ENCODE results near the gene NECTIN3. TPM values are rescaled to one million over a fixed set of nuclear protein-coding genes. Genes with fewer than 3 reads are reported as not detected.

NECTIN3 gene
- total and polyA plus RNA-seq, 7 experiments from 2014 or later: 0.66 to 7.2 (median 3.2) TPM

DNA sequence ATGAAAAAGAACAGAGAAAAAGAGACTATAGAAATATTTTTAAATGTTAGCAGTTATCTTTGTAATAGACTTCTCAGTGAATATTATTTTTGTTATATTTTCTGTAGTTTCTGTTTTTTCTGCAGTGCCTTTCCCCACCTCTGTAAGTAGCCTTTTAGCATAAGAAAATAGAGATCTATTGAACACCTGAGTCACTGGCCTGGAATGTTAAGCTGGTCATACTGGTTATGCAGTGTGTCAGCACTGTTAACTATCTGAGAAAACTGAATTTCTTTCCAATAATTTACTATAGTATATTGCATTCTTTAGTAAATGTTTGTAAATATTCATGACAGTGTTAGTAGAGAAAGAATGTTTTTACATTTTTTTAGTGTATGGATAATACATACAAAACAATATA is 79.8 kb downstream of the NECTIN3 start:
- ChIA-PET CTCF (no interaction called here), POLR2A (no interaction called here)
- Histone ChIP-seq H3K4me1 (ENCODE audit: control insufficient read depth in 2 of 2, insufficient read depth in 2 of 2, low read length in 2 of 2) (no peaks in the 10 kb centered on the region), H3K4me3 (ENCODE audit: low read length) (no peak overlapping the region), H3K27me3 (ENCODE audit: control insufficient read depth in 2 of 2, insufficient read depth in 2 of 2, low read length in 2 of 2) (no peaks in the 10 kb centered on the region), H3K27ac (ENCODE audit: low read depth, low read length) (no peak overlapping the region), H3K36me3 (ENCODE audit: control insufficient read depth in 2 of 3, insufficient read depth in 3 of 3, low read length in 3 of 3) (no peaks in the 10 kb centered on the region), H3K9me3 (ENCODE audit: control insufficient read depth in 2 of 3, low read length in 3 of 3) (no peaks in the 10 kb centered on the region)
- Mint-ChIP-seq H3K27me3 (peaks cover 0 to 3% (median 0%) of the 10 kb centered on the region in 5 donors), H3K9me3 (no peaks in the 10 kb centered on the region), H3K36me3 (peaks cover 0 to 8% (median 0%) of the 10 kb centered on the region in 5 donors), H3K4me3 (no peak overlapping the region), H3K4me1 (no peaks in the 10 kb centered on the region), H3K27ac (no peak overlapping the region)
- ATAC-seq: no peak
- no peak for DNase-seq
- intact Hi-C loops (cut with micrococcal nuclease): no loop called here

GRCh38 chr3:111152496-111152895 is 80.9 kb downstream of the NECTIN3 start:
- Histone ChIP-seq H3K36me3 (ENCODE audit: control insufficient read depth in 2 of 3, insufficient read depth in 3 of 3, low read length in 3 of 3) (no peaks in the 10 kb centered on the region), H3K9me3 (ENCODE audit: control insufficient read depth in 2 of 3, low read length in 3 of 3) (no peaks in the 10 kb centered on the region), H3K27ac (ENCODE audit: low read depth, low read length) (no peak overlapping the region), H3K27me3 (ENCODE audit: control insufficient read depth in 2 of 2, insufficient read depth in 2 of 2, low read length in 2 of 2) (no peaks in the 10 kb centered on the region), H3K4me1 (ENCODE audit: control insufficient read depth in 2 of 2, insufficient read depth in 2 of 2, low read length in 2 of 2) (no peaks in the 10 kb centered on the region), H3K4me3 (ENCODE audit: low read length) (no peak overlapping the region)
- ChIA-PET CTCF (no interaction called here), POLR2A (no interaction called here)
- peaks cover 0 to under 1% (median 0%) of the 10 kb centered on the region in 11 donors for H3K9me3 Mint-ChIP-seq
- intact Hi-C loops (cut with micrococcal nuclease): no loop called here
- H3K36me3 Mint-ChIP-seq: peaks cover 0 to 11% (median 0%) of the 10 kb centered on the region in 5 donors
- DNase-seq (no peak), ATAC-seq (no peak)
- no peak overlapping the region for H3K4me3 Mint-ChIP-seq
- H3K27me3 Mint-ChIP-seq: peaks cover 0 to 3% (median 0%) of the 10 kb centered on the region in 5 donors
- H3K4me1 Mint-ChIP-seq: no peaks in the 10 kb centered on the region
- no peak overlapping the region for H3K27ac Mint-ChIP-seq

DNA sequence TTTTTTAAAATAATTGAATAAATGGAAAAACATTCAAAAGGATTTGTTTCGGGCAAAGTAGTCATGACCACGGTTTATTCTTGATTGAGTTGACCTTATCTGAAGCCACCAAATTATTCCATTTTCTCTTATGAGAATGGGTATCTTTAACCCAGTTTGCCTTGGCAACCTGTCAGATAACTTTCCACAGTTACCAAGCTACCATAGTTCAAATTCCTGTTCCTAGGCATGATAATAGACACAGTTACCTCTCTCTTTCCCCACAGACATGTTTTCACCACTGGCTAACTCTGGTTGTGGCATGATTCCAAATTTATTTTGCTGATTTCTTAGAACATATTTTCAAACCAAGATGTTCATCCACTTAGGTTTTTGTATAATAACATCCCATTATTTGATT is 84.9 kb downstream of the NECTIN3 start:
- peaks cover 0 to 6% (median 0%) of the 10 kb centered on the region in 5 donors for H3K36me3 Mint-ChIP-seq
- H3K4me1 Mint-ChIP-seq: no peaks in the 10 kb centered on the region
- H3K27ac Mint-ChIP-seq: no peak overlapping the region
- no peak overlapping the region for H3K4me3 Mint-ChIP-seq
- Histone ChIP-seq H3K4me3 (ENCODE audit: low read length) (no peak overlapping the region), H3K27me3 (ENCODE audit: control insufficient read depth in 2 of 2, insufficient read depth in 2 of 2, low read length in 2 of 2) (no peaks in the 10 kb centered on the region), H3K4me1 (ENCODE audit: control insufficient read depth in 2 of 2, insufficient read depth in 2 of 2, low read length in 2 of 2) (no peaks in the 10 kb centered on the region), H3K9me3 (ENCODE audit: control insufficient read depth in 2 of 3, low read length in 3 of 3) (no peaks in the 10 kb centered on the region), H3K27ac (ENCODE audit: low read depth, low read length) (no peak overlapping the region), H3K36me3 (ENCODE audit: control insufficient read depth in 2 of 3, insufficient read depth in 3 of 3, low read length in 3 of 3) (no peaks in the 10 kb centered on the region)
- DNase-seq (no peak), ATAC-seq (no peak)
- ChIA-PET CTCF (no interaction called here), POLR2A (no interaction called here)
- no peaks in the 10 kb centered on the region for H3K27me3 Mint-ChIP-seq
- intact Hi-C loops (cut with micrococcal nuclease): no loop called here
- H3K9me3 Mint-ChIP-seq: peaks cover 0 to 5% (median 0%) of the 10 kb centered on the region in 11 donors

DNA sequence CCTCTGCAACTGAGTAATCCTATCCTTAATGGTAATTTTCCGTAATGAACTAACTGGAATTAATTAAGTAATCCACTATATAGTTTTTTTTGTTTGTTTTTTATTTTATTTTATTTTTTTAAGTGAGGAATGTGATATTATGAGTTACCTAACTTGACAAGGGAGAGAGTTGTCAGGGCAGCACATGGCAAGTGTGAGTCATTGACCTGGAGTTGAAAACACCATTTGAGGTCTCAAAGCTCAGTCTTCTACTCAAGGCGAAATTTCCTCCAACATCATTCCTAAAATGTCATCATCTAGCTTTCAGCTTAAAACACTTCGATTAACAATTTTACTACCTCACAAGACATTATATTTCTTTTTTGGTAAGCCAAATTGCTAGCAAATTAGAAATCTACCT is 87.8 kb downstream of the NECTIN3 start:
- ATAC-seq (no peak), DNase-seq (no peak)
- H3K27ac ChIP-seq (ENCODE audit: low read depth, low read length): no peak overlapping the region
- H3K4me1 ChIP-seq (ENCODE audit: control insufficient read depth in 2 of 2, insufficient read depth in 2 of 2, low read length in 2 of 2): no peaks in the 10 kb centered on the region
- H3K36me3 Mint-ChIP-seq: peaks cover 0 to 3% (median 0%) of the 10 kb centered on the region in 5 donors
- H3K9me3 ChIP-seq (ENCODE audit: control insufficient read depth in 2 of 3, low read length in 3 of 3): no peaks in the 10 kb centered on the region
- intact Hi-C loops (cut with micrococcal nuclease): no loop called here
- no peaks in the 10 kb centered on the region for H3K27me3 ChIP-seq (ENCODE audit: control insufficient read depth in 2 of 2, insufficient read depth in 2 of 2, low read length in 2 of 2)
- POLR2A ChIA-PET: no interaction called here
- no peak overlapping the region for H3K4me3 ChIP-seq (ENCODE audit: low read length)
- H3K27me3 Mint-ChIP-seq: no peaks in the 10 kb centered on the region
- CTCF ChIA-PET: no interaction called here
- H3K9me3 Mint-ChIP-seq: peaks cover 0 to 10% (median 0%) of the 10 kb centered on the region in 11 donors
- no peaks in the 10 kb centered on the region for H3K4me1 Mint-ChIP-seq
- H3K36me3 ChIP-seq (ENCODE audit: control insufficient read depth in 2 of 3, insufficient read depth in 3 of 3, low read length in 3 of 3): no peaks in the 10 kb centered on the region
- no peak overlapping the region for H3K4me3 Mint-ChIP-seq
- no peak overlapping the region for H3K27ac Mint-ChIP-seq

DNA sequence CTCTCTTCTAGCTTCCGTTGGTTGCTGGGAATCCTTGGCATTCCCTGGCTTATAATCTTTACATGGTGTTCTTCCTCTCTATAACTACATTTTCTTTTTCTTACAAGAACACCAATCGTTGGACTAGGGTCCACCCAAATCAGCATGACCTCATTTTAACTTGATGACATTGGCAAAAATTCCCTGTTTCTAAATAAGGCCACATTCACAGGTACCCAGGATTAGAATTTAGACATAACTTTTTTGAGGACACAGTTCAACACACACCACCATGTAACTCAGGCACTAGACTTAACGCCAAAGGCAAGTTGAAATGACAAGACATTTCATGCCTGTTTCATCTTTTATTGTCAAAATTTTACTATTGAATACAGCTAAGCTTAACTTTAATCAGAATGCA is 93.0 kb downstream of the NECTIN3 start:
- H3K27me3 ChIP-seq (ENCODE audit: control insufficient read depth in 2 of 2, insufficient read depth in 2 of 2, low read length in 2 of 2): no peaks in the 10 kb centered on the region
- no peak overlapping the region for H3K4me3 ChIP-seq (ENCODE audit: low read length)
- ATAC-seq (no peak), DNase-seq (no peak)
- H3K36me3 ChIP-seq (ENCODE audit: control insufficient read depth in 2 of 3, insufficient read depth in 3 of 3, low read length in 3 of 3): no peaks in the 10 kb centered on the region
- no peaks in the 10 kb centered on the region for H3K4me1 ChIP-seq (ENCODE audit: control insufficient read depth in 2 of 2, insufficient read depth in 2 of 2, low read length in 2 of 2)
- no peaks in the 10 kb centered on the region for H3K27me3 Mint-ChIP-seq
- intact Hi-C loops (cut with micrococcal nuclease): no loop called here
- peaks cover 0 to 5% (median 0%) of the 10 kb centered on the region in 11 donors for H3K9me3 Mint-ChIP-seq
- H3K4me3 Mint-ChIP-seq: no peak overlapping the region
- POLR2A ChIA-PET: no interaction called here
- no peak overlapping the region for H3K27ac Mint-ChIP-seq
- no peak overlapping the region for H3K27ac ChIP-seq (ENCODE audit: low read depth, low read length)
- H3K36me3 Mint-ChIP-seq: no peaks in the 10 kb centered on the region
- H3K9me3 ChIP-seq (ENCODE audit: control insufficient read depth in 2 of 3, low read length in 3 of 3): no peaks in the 10 kb centered on the region
- CTCF ChIA-PET: no interaction called here
- H3K4me1 Mint-ChIP-seq: no peaks in the 10 kb centered on the region

GRCh38 chr3:111165411-111165810 is 93.8 kb downstream of the NECTIN3 start:
- Histone ChIP-seq H3K9me3 (ENCODE audit: control insufficient read depth in 2 of 3, low read length in 3 of 3) (no peaks in the 10 kb centered on the region), H3K27ac (ENCODE audit: low read depth, low read length) (no peak overlapping the region), H3K36me3 (ENCODE audit: control insufficient read depth in 2 of 3, insufficient read depth in 3 of 3, low read length in 3 of 3) (no peaks in the 10 kb centered on the region), H3K4me3 (ENCODE audit: low read length) (no peak overlapping the region), H3K4me1 (ENCODE audit: control insufficient read depth in 2 of 2, insufficient read depth in 2 of 2, low read length in 2 of 2) (no peaks in the 10 kb centered on the region), H3K27me3 (ENCODE audit: control insufficient read depth in 2 of 2, insufficient read depth in 2 of 2, low read length in 2 of 2) (no peaks in the 10 kb centered on the region)
- no peaks in the 10 kb centered on the region for H3K36me3 Mint-ChIP-seq
- no peak overlapping the region for H3K4me3 Mint-ChIP-seq
- ChIA-PET CTCF (no interaction called here), POLR2A (no interaction called here)
- DNase-seq (no peak), ATAC-seq (no peak)
- intact Hi-C loops (cut with micrococcal nuclease): no loop called here
- no peak overlapping the region for H3K27ac Mint-ChIP-seq
- H3K9me3 Mint-ChIP-seq: peaks cover 0 to 5% (median 0%) of the 10 kb centered on the region in 11 donors
- H3K4me1 Mint-ChIP-seq: no peaks in the 10 kb centered on the region
- H3K27me3 Mint-ChIP-seq: no peaks in the 10 kb centered on the region

GRCh38 chr3:111173328-111173900 is 101.8 kb downstream of the NECTIN3 start:
- H3K4me3 Mint-ChIP-seq: no peak overlapping the region
- ATAC-seq (no peak), DNase-seq (no peak)
- H3K27me3 ChIP-seq (ENCODE audit: control insufficient read depth in 2 of 2, insufficient read depth in 2 of 2, low read length in 2 of 2): no peaks in the 10 kb centered on the region
- POLR2A ChIA-PET: no interaction called here
- H3K27ac Mint-ChIP-seq: peak overlapping the region in 1 of 9 donors; percentile 23
- peaks cover 0 to 4% (median 0%) of the 10 kb centered on the region in 5 donors for H3K36me3 Mint-ChIP-seq
- CTCF ChIA-PET: no interaction called here
- H3K9me3 Mint-ChIP-seq: peaks cover 0 to 7% (median 0%) of the 10 kb centered on the region in 11 donors
- no peaks in the 10 kb centered on the region for H3K4me1 Mint-ChIP-seq
- intact Hi-C loops (cut with micrococcal nuclease): no loop called here
- H3K27ac ChIP-seq (ENCODE audit: low read depth, low read length): no peak overlapping the region
- no peak overlapping the region for H3K4me3 ChIP-seq (ENCODE audit: low read length)
- no peaks in the 10 kb centered on the region for H3K4me1 ChIP-seq (ENCODE audit: control insufficient read depth in 2 of 2, insufficient read depth in 2 of 2, low read length in 2 of 2)
- no peaks in the 10 kb centered on the region for H3K9me3 ChIP-seq (ENCODE audit: control insufficient read depth in 2 of 3, low read length in 3 of 3)
- H3K27me3 Mint-ChIP-seq: no peaks in the 10 kb centered on the region
- no peaks in the 10 kb centered on the region for H3K36me3 ChIP-seq (ENCODE audit: control insufficient read depth in 2 of 3, insufficient read depth in 3 of 3, low read length in 3 of 3)

All from naive thymus-derived CD4-positive, alpha-beta T cell (primary cell).